Glomerular visceral epithelial cell (primary cell): ENCODE data around the gene HHAT.
A peak's percentile ranks its signal among the peaks of the same experiment; 100 is the strongest.

Experiments
- DNase-seq: peaks from one replicate; pipeline ENCODE4 v3.0.0-alpha.2; 2016; ENCODE audit errors: extremely low spot score

HHAT gene

DNA sequence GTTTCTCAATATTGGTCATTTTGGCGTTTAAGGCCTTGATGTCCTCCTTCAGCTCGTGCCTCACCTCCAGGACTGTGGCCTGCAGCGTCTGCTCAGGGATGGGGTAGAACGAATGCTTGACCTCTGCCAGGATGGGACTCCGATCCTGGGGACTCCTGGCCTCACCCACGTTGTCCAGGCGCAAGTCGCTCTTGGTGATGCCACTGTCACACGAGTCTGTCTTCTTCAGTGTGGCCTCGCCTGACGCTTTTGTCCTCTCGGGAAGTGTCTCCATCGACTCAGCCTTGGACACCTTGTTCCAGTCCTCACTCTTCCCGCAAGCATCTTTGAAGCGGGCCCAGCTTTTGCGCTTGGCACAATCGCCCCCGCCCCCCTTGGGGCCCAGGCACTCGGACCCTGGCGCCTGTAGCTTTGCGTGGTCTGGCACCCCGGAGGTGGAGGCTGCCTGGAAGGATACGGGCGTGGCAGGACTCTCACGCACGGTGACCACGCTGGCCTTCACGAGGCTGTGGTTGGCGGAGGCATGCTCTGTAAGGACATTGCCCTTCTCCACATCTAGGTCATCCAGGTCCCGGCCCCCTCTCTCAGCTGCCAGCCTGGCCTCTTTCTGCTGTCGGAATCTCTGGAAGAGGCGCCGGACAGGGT, 354.8 kb downstream of the HHAT start:
- DNase-seq, result no peak

DNA sequence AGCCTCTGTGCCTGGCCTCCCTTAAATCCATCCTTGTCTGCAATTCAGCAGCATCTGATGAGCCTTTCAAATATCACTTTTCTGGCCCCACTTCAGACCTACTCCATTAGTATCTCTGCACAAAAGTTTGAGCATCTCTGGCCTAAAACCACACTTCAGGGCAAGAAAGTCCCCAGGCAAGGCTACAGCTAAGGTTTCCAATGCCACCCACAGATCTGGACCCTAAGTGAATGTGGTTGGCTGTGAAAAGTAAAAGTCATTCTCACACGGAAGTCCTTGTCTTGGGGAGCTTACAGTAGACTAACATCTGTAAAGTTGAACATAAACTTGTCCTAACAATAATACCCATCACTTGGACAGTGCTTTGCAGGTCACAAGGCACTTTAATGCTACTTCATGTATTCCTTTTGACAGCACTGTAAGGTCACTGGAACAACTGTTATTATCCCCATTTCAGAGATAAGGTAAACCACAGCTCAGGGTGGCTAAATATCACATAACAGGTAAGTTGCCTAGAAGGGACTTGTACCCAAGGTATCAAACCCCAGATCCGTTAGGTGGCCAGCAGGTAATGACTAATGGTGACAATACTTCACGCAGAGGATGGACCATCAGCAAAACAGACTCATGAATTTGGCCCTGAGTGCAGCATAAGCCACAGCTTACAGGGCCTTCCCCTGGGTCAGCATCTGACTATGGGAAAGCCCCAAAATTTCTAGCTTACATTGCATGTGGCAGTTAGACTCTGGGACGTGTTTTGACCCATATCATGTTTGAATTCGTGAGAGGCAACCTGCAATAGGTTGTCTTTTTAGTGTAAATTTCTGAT, 356.0 kb downstream of the HHAT start:
- DNase-seq, result no peak

GRCh38 chr1:210685295-210685650, 356.6 kb downstream of the HHAT start:
- no peak for DNase-seq

GRCh38 chr1:210686841-210687240, 358.1 kb downstream of the HHAT start:
- DNase-seq, result no peak

- DNase-seq, result peak; percentile 87
These were observed 359.0 kb downstream of the HHAT start for GRCh38 chr1:210687582-210688279.

DNA sequence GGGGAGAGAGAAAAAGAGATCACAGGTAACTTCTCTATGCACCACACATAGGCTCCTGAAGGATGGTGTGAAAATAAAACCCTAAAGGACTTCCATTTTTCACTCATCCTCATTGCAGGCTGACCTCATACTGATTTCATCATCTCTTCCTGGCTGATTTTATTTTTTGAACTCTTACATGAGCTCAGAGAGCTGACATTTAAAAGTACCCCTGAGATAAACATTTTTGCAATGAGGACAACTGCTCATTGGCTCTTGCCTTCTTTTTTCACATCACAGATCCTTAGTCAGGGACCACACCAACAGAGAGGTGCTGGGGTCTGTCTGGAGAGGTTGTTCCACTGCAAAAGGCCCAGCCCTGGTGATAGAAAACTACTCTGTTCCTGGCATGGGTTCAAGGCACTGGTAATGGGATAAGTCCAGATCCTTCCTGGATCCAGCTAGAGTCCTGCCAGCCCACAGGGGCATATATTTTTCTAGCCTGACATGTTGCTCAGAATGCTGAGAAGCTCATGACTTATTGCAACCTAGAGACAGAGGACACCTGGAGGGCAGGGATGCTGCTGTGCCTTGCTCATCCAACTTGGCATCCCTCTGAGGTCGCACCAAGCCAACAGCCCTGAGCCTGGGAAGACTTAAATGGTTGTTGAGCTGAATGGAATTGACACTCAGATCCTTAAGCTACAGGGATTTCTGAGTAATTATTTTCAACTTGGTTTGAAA, 360.0 kb downstream of the HHAT start:
- DNase-seq, result no peak

GRCh38 chr1:210689826-210690225, 361.1 kb downstream of the HHAT start:
- DNase-seq, result peak; percentile 62

DNA sequence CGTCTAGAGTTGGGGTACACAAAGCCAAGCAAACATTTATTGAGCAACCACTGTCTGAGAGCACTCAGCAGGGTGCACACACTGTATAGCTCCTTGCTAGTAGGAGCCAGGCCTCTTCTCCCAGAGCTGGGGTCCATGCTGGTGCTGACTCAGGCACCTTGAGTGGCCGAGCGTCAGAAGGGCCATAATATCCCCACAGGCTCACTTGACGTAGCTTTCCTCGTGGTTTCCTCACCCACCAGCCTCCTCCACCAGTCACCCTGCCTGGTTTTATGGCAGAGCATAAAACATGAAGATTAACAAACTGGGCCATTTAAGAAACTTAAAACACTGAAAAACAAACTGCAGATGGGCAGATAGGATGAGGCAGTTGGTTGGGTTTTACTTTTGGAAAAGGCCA, 361.5 kb downstream of the HHAT start:
- DNase-seq, result peak; percentile 46

GRCh38 chr1:210691039-210691610, 362.4 kb downstream of the HHAT start:
- no peak for DNase-seq

GRCh38 chr1:210692796-210693195, 364.1 kb downstream of the HHAT start:
- DNase-seq, result no peak

GRCh38 chr1:210695026-210695425, 366.3 kb downstream of the HHAT start:
- DNase-seq, result peak; percentile 38

- DNase-seq, result peak; percentile 74
These were observed 368.0 kb downstream of the HHAT start for GRCh38 chr1:210696709-210697108.

GRCh38 chr1:210697185-210697584, 368.5 kb downstream of the HHAT start:
- DNase-seq, result no peak

DNA sequence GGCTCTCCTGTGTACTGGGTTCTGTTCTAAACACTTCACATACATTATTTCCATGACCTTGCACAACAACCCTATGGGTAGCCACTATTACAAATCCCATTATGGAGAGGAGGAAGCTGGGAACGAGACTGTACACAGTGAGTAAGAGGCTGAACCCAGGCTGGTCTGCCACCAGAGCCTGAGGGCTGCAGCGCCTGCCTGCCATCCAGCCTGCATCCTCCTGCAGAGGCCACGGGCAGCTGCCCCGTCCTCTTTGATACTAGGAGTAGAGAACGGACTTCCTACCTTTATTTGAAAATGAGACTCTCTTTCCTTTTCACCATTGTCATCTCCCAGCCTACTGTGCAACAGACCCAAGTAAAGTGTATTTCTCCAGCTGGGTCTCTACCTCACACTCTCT, 370.0 kb downstream of the HHAT start:
- no peak for DNase-seq

- no peak for DNase-seq
These were observed 371.4 kb downstream of the HHAT start for GRCh38 chr1:210700083-210700482.

DNA sequence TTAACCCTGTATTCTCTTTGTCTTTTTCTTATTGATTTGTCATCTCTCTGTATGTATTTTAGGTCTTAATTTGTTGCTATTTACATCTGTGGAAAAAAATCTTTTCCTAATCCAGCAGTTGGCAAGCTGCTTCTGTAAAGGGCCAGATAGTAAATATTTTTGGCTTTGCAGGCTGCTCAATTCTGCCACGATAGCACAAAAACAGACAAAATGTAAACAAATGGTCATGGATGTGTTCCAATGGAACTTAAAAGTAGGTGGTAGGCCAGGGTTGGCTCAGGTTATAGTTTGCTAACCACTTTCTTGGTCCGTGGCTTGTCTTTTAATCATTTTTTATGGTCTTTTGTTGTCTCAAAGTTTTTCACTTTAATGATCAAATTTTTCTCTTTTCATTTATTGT, 371.8 kb downstream of the HHAT start:
- no peak for DNase-seq

DNA sequence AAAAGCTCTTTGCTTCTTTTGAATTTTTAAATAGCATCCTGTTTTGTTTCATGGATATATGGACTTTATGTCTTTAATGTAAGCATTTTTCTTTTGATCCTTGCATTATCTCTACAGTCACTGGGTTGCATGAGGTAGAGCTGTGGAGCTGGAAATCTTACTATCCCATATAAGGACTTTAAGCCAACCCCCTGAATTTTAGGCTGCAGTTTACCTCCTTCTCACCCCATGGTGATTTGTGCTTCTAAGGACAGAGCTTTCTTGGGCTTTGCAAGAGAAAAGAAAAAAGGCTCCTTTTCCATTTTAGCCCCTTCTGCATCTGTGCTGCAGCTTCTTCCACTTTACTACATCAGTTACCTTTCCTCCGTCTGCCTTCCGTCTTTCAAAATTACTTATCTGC, 373.8 kb downstream of the HHAT start:
- DNase-seq, result no peak

DNA sequence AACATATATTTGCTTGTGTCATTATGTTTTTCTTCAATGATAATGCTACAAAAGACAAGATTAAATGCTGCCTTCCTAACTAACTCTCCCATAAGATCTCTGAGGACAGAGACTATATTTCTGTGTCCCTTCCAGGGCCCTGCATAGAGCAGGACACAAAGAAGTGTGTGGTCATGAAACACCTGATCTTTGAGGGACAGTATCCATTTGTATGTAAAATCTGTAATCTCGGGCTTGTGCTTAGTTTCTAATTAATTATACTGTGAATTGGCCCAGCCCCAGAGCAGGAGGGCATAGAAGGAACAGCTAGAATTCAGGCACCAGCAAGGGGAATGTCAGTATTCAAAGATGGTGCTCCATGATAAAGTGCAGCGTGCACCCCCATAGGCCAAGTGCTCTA, 374.9 kb downstream of the HHAT start:
- no peak for DNase-seq

GRCh38 chr1:210705086-210705485, 376.4 kb downstream of the HHAT start:
- no peak for DNase-seq

- DNase-seq, result no peak
These were observed 377.5 kb downstream of the HHAT start for GRCh38 chr1:210706246-210706645.

- DNase-seq, result peak; percentile 25
These were observed 378.9 kb downstream of the HHAT start for GRCh38 chr1:210707300-210708240.
